H54 (cell line): ENCODE data around the gene KRT7.

Experiments
- DNase-seq: peaks from one replicate; pipeline ENCODE4 v3.0.0; 2011; ENCODE audit warnings: low spot score, mixed read lengths; ENCODE audit not compliant: insufficient read length
- FAIRE-seq: peaks from 3 replicates; lab custom pipeline; 2011; peaks lifted over from hg19 to GRCh38; lab: Jason Lieb, UNC
- POLR2A ChIP-seq: IDR thresholded peaks from 2 replicates; pipeline ENCODE4 v1.6.1; 2011; ENCODE audit warnings: low read depth, mild to moderate bottlenecking, low read length

Gene KRT7

GRCh38 chr12:52204095-52204930 is 28.7 kb upstream of the KRT7 start:
- TF ChIP-seq POLR2A: no peak
- FAIRE-seq (no peak), DNase-seq (no peak)

GRCh38 chr12:52204931-52205505 is 28.0 kb upstream of the KRT7 start:
- DNase-seq: no peak
- no peak for FAIRE-seq
- no peak for TF ChIP-seq POLR2A

DNA sequence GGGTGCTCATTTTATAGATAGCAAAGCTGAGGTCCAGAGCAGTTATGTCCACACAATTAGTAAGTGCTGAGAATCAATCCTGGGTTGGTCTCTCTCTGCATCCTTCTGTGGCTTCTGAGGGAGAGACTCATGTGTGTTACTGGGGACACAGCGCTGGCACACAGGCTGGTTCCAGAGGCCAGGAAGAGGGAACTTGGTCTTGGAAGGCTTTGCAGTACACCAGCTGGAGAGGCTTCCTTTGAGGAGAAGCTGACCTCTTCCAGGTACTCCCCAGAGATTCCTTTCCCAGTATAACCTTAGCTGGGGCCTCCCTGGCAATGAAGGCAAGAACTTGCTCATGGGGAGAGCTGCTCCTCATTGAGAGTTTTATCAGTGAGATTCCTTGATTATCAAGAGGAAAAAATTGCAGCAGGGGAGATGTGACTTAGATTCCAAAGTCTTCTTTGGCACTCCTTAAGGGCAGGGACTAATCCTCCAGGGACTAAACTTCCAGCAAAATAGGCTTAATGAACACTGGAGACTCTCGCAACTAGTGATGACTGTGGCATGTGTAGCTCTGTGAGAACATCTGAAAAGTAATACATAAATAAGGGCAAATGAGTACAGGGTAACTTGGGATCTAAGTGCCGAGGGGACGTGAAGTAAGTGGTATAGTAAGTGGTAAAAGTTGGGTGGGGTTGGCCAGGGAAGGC is 27.3 kb upstream of the KRT7 start:
- FAIRE-seq (no peak), DNase-seq (no peak)
- TF ChIP-seq POLR2A: no peak

DNA sequence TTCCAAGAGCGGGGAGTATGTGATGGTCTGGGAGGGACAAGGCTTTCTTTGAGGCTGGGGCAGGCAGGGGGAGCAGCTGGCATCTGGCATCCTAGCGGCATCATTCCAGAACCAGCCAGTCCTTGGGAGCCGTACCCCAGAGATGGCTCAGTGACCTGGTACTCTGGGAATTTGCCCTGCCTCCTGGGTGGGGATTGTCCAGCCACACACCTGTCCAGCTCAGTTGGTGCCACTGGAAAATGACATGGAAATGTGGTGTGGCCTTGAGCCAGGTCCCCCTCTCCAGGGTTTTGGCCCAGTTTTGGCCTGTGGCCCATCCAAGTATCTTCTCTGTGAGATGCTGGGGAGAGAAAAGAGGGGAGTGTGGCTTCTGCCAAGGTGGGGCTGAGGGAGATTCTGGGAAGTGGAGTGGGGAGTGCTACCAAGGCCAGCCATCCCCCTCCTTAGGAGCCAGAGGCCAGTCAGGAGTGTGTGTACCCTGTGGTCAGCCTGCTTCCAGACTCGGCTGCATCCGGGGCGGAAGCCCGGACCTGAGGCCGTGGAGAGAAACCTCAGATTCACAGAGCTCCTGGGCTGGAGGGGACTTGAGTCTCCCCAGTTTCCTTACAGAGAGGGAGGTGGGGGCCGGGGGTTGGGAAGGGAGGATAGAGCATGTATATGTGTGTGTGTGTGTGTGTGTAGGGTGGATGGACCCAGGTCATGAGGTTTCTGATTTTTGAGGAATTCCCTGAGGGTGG is 26.6 kb upstream of the KRT7 start:
- DNase-seq (no peak), FAIRE-seq (no peak)
- no peak for TF ChIP-seq POLR2A

GRCh38 chr12:52207106-52207505 is 25.9 kb upstream of the KRT7 start:
- no peak for TF ChIP-seq POLR2A
- no peak for FAIRE-seq

GRCh38 chr12:52207895-52208294 is 25.1 kb upstream of the KRT7 start:
- FAIRE-seq (no peak), DNase-seq (no peak)
- TF ChIP-seq POLR2A: no peak

More at GRCh38 chr12:52207106-52207505, 25.9 kb upstream of the KRT7 start:
- no peak for DNase-seq

- FAIRE-seq (no peak), DNase-seq (no peak)
- TF ChIP-seq POLR2A: no peak
Observed at GRCh38 chr12:52208424-52209165, 24.4 kb upstream of the KRT7 start.

DNA sequence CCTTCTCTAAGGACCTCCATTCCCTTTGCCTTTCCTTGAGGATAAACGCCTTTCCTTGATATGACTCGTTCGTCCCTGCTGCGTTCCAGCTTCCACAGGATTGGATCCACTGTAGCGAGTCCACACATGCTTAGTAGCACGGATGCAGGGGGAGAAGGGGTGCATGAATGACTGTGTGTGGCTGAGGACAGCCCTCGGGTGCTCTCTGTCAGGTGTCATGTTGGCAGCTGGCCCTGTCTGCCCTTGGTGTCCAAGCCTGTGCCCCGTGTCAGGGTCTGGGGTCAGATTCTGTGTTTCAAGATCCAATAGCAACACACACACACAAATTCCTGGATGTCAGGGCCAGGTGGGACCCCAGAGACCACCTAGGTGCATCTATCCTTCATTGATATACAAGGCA is 23.7 kb upstream of the KRT7 start:
- no peak for TF ChIP-seq POLR2A
- FAIRE-seq: no peak
- no peak for DNase-seq

- FAIRE-seq (no peak), DNase-seq (no peak)
- no peak for TF ChIP-seq POLR2A
Observed at GRCh38 chr12:52210186-52210924, 22.7 kb upstream of the KRT7 start.

GRCh38 chr12:52210925-52211650 is 22.0 kb upstream of the KRT7 start:
- TF ChIP-seq POLR2A: no peak
- no peak for DNase-seq
- no peak for FAIRE-seq

DNA sequence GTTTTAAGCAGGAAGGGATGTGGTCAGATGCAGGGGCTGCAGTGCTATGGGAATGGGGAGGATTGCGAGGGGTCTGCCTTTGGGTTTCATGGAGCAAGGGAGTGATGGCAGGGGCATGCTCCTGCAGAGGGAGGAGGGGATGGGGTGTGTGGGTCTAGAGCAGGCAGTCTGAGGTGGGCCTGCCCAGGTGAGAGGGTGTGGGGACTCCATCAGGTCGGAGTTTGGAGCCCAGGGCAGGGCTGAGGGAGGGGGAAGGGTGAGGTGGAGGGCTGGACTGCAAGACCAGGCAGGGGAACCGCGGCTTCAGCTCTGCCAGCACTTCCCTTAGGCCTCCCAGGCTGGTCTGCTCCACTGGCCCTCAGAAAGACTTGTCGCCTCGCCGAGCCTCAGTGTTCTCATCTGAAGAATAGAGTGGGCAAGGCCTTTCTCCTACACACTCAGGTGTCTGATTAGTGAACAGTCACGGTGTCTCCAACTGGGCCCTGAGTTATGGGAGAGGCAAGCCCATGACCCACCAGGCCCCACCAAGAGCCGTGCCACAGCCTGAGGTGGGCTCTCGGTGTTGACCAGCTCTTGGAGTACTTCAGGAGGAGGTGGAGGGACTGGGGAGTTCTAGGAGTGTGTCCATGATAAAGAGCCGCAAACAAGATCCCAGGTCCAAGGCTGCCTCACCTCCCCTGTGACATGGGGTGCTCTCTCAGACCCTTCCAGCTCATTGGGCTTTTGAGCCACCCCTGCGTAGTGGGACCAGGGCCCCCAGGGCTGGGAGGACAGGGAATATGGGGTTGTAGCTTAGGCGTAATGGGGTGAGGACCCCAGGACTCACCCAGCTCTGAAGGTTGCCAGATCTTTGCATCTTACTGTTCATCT is 21.1 kb upstream of the KRT7 start:
- no peak for TF ChIP-seq POLR2A
- DNase-seq (no peak), FAIRE-seq (no peak)
